ENCODE results near the gene MST1R. TPM values are rescaled to one million over a fixed set of nuclear protein-coding genes. Genes with fewer than 3 reads are reported as not detected.

Gene MST1R
- total RNA-seq, 1 donor from 2014 or later, result 0.67 TPM

DNA sequence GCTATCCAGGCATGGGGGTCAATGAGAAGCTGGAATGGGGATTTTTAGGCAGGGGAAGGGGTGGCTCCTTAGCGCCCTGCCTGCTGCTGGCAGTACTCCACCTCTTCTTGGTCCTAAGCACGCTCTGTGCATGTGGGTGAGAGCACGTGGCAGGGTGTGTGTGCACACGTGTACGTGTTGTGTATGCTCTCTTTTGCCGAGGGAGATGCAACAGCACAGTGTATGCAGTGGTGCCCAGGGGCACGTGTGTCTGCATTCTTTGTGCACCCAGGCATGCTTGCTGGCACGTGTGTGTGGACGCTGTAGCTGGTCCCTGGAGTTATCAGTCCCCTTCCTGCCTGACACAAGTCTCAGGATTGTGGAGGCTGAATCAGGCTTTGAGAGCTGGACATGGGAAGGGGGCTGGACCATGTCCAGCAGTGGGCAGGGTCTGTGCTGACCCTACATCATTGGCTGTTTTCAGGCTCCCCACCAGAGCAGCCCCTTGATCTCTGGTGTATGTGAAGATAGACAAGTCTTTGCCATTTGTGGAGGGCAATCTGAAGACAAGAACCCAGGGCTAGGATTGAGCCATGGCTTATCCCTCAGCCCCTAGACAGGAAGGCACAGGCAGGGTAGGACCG lies 32.0 kb downstream of the MST1R start:
- DNase-seq (ENCODE audit: low spot score), result no peak
- H3K27me3 Mint-ChIP-seq (ENCODE audit: unreplicated experiment), result peaks cover 16% of the 10 kb centered on the region
- H3K4me3 Mint-ChIP-seq (ENCODE audit: unreplicated experiment), result no peak overlapping the region
- TF ChIP-seq, protein P1, sequence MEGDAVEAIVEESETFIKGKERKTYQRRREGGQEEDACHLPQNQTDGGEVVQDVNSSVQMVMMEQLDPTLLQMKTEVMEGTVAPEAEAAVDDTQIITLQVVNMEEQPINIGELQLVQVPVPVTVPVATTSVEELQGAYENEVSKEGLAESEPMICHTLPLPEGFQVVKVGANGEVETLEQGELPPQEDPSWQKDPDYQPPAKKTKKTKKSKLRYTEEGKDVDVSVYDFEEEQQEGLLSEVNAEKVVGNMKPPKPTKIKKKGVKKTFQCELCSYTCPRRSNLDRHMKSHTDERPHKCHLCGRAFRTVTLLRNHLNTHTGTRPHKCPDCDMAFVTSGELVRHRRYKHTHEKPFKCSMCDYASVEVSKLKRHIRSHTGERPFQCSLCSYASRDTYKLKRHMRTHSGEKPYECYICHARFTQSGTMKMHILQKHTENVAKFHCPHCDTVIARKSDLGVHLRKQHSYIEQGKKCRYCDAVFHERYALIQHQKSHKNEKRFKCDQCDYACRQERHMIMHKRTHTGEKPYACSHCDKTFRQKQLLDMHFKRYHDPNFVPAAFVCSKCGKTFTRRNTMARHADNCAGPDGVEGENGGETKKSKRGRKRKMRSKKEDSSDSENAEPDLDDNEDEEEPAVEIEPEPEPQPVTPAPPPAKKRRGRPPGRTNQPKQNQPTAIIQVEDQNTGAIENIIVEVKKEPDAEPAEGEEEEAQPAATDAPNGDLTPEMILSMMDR (IDR thresholded peaks at IDR 0.05; ENCODE audit: unreplicated experiment), result no peak
- H3K4me1 Mint-ChIP-seq (ENCODE audit: unreplicated experiment), result peaks cover 3% of the 10 kb centered on the region
- no peak overlapping the region for H3K27ac Mint-ChIP-seq (ENCODE audit: unreplicated experiment)
- H3K9me3 Mint-ChIP-seq (ENCODE audit: unreplicated experiment), result no peaks in the 10 kb centered on the region
- H3K36me3 Mint-ChIP-seq (ENCODE audit: low read depth, unreplicated experiment), result no peaks in the 10 kb centered on the region

DNA sequence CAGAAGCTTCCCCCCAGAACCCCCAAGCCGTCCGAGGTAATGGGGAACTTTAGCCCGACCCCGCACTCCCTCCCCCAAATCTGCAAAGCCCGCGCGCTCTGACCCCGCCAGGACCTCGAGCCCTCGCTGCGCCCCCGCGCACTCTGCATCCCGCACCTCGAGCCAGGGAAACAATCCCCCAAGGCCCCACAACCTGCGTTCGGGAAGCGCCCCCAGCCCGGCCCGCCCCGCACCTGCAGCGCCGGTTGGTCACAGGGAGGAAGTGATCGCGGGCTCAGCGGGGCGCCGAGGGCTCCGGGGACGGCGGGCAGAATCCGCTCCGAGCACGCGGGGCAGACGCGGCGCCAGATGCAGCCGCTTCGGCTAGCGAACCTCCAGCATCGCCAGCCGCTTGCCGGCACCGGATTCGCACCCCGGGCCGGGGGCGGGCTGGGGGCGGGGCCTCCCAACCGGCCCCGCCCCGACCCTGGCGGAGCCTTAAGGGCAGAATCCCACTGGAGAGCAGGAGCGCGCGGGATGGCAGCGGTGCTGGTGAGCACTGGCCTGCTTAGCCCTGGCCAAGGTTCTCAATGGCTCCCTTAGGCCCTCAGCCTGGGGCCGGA lies 34.0 kb downstream of the MST1R start, which contains the start of gene CAMKV:
CAMKV (minus strand) TSS at position 382 of the 602 bp plus-strand sequence. CDS start 7,518 bp downstream, outside the sequence.
- H3K27ac Mint-ChIP-seq (ENCODE audit: unreplicated experiment), result no peak within 1 kb of the TSS
- TF ChIP-seq, protein P1 (IDR thresholded peaks at IDR 0.05; ENCODE audit: unreplicated experiment), result no peak
- H3K27me3 Mint-ChIP-seq (ENCODE audit: unreplicated experiment), result peaks cover 9% of the 10 kb centered on the region
- no peak within 1 kb of the TSS for H3K4me3 Mint-ChIP-seq (ENCODE audit: unreplicated experiment)
- peak; percentile 45 for DNase-seq (ENCODE audit: low spot score)
- no peaks in the 10 kb centered on the region for H3K36me3 Mint-ChIP-seq (ENCODE audit: low read depth, unreplicated experiment)
- H3K9me3 Mint-ChIP-seq (ENCODE audit: unreplicated experiment), result no peaks in the 10 kb centered on the region
- H3K4me1 Mint-ChIP-seq (ENCODE audit: unreplicated experiment), result peaks cover 3% of the 10 kb centered on the region

- Mint-ChIP-seq H3K27me3 (ENCODE audit: unreplicated experiment) (peaks cover 9% of the 10 kb centered on the region), H3K27ac (ENCODE audit: unreplicated experiment) (no peak overlapping the region), H3K36me3 (ENCODE audit: low read depth, unreplicated experiment) (no peaks in the 10 kb centered on the region), H3K4me1 (ENCODE audit: unreplicated experiment) (peaks cover 3% of the 10 kb centered on the region), H3K4me3 (ENCODE audit: unreplicated experiment) (no peak overlapping the region), H3K9me3 (ENCODE audit: unreplicated experiment) (no peaks in the 10 kb centered on the region)
- DNase-seq (ENCODE audit: low spot score), result no peak
- TF ChIP-seq, protein P1 (IDR thresholded peaks at IDR 0.05; ENCODE audit: unreplicated experiment), result no peak
Measured at GRCh38 chr3:49868862-49869466, 34.7 kb downstream of the MST1R start.

DNA sequence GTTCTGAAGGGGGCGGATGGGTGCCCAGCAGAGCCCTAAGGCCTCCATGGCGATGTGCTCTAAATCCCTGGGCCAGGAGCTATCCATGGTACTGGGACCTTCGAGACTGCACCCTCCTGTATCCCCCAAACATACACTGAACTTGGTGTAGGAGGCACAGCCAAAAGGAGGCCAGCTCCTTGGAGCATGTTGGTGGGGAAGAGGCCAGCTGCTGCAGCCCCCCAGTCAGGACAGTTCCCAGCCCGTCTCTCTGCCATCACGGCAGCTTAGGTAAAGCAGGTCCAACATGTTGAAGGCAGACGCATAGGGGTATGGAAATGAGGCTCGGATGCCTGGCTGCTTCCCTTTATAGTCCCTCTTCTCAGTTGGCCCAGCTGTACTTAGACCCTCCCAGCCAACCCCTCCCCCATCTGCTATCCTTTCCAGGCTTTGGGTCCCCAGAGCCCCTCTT lies 35.8 kb downstream of the MST1R start:
- Mint-ChIP-seq H3K27ac (ENCODE audit: unreplicated experiment) (no peak overlapping the region), H3K27me3 (ENCODE audit: unreplicated experiment) (peaks cover 9% of the 10 kb centered on the region), H3K36me3 (ENCODE audit: low read depth, unreplicated experiment) (no peaks in the 10 kb centered on the region), H3K4me3 (ENCODE audit: unreplicated experiment) (no peak overlapping the region), H3K4me1 (ENCODE audit: unreplicated experiment) (peaks cover 3% of the 10 kb centered on the region), H3K9me3 (ENCODE audit: unreplicated experiment) (no peaks in the 10 kb centered on the region)
- DNase-seq (ENCODE audit: low spot score), result peak; percentile 58
- TF ChIP-seq, protein P1 (IDR thresholded peaks at IDR 0.05; ENCODE audit: unreplicated experiment), result no peak

DNA sequence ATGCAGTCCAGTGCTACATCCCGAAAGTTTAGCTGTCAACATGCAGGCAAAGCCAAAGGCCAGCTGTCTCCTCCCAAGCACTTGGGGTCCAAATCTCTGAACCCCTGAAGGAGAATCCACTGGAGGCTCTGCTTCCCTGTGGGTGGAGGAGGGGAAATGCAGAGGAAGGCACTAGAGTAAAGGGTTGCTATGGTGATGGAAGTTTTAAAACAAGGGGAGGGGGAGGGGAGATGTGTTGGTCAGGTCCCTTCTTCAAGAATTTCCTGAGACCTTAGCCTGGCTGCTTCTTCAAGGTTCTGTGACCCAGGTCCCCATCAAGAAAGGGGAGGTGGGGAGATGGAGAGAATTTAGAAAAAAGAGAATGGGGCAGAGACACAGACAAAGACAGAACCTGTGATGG lies 36.3 kb downstream of the MST1R start:
- Mint-ChIP-seq H3K9me3 (ENCODE audit: unreplicated experiment) (no peaks in the 10 kb centered on the region), H3K36me3 (ENCODE audit: low read depth, unreplicated experiment) (no peaks in the 10 kb centered on the region), H3K27ac (ENCODE audit: unreplicated experiment) (no peak overlapping the region), H3K4me3 (ENCODE audit: unreplicated experiment) (no peak overlapping the region), H3K4me1 (ENCODE audit: unreplicated experiment) (peaks cover 3% of the 10 kb centered on the region), H3K27me3 (ENCODE audit: unreplicated experiment) (peaks cover 9% of the 10 kb centered on the region)
- no peak for DNase-seq (ENCODE audit: low spot score)
- TF ChIP-seq, protein P1 (IDR thresholded peaks at IDR 0.05; ENCODE audit: unreplicated experiment), result no peak

Data from endothelial cell (in vitro differentiated cells).